ENCODE results near the gene MARCHF10.
A peak's percentile ranks its signal among the peaks of the same experiment; 100 is the strongest.

MARCHF10 gene

GRCh38 chr17:62674363-62674739, 133.8 kb downstream of the MARCHF10 start:
- no peak for DNase-seq
- Histone ChIP-seq H3K27me3 (no peaks in the 10 kb centered on the region), H3K27ac (no peak overlapping the region), H3K4me1 (peaks cover 0 to 15% (median 0%) of the 10 kb centered on the region in 4 donors), H3K9me3 (no peaks in the 10 kb centered on the region), H3K4me3 (no peak overlapping the region), H3K36me3 (peaks cover 0 to 38% (median 12%) of the 10 kb centered on the region in 3 donors)
- TF ChIP-seq, protein P1, sequence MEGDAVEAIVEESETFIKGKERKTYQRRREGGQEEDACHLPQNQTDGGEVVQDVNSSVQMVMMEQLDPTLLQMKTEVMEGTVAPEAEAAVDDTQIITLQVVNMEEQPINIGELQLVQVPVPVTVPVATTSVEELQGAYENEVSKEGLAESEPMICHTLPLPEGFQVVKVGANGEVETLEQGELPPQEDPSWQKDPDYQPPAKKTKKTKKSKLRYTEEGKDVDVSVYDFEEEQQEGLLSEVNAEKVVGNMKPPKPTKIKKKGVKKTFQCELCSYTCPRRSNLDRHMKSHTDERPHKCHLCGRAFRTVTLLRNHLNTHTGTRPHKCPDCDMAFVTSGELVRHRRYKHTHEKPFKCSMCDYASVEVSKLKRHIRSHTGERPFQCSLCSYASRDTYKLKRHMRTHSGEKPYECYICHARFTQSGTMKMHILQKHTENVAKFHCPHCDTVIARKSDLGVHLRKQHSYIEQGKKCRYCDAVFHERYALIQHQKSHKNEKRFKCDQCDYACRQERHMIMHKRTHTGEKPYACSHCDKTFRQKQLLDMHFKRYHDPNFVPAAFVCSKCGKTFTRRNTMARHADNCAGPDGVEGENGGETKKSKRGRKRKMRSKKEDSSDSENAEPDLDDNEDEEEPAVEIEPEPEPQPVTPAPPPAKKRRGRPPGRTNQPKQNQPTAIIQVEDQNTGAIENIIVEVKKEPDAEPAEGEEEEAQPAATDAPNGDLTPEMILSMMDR (IDR thresholded peaks at IDR 0.05) = no peak
- intact Hi-C loops (cut with DNase I; ENCODE audit: low total_unique reads) = no loop called here

- H3K27ac ChIP-seq = no peak overlapping the region
- intact Hi-C loops (cut with DNase I; ENCODE audit: low total_unique reads) = no loop called here
- TF ChIP-seq, protein P1 (IDR thresholded peaks at IDR 0.05) = no peak
- H3K4me1 ChIP-seq = peaks cover 0 to 15% (median 0%) of the 10 kb centered on the region in 4 donors
- no peak for DNase-seq
- H3K4me3 ChIP-seq = no peak overlapping the region
- peaks cover 0 to 38% (median 12%) of the 10 kb centered on the region in 3 donors for H3K36me3 ChIP-seq
- H3K27me3 ChIP-seq = no peaks in the 10 kb centered on the region
- no peaks in the 10 kb centered on the region for H3K9me3 ChIP-seq
Observed at GRCh38 chr17:62673614-62674362, 134.3 kb downstream of the MARCHF10 start.

DNA sequence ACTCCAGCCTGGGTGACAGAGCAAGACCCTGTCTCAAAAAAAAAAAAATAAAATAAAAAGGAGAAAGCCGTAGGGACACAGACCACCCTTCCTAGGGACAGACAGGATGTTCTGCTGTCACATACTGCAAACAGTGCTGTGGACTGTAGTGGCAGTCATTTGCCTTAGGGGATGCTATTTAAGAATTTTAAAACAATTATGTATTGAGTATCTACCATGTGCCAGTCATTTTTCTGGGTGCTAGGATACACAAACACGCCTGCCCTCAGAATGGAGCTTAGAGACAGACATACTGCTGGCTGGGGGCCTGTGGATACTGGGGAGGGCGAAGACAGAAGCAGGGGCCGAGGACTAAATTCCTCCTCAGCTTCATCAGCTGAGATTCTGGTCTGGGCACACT, 135.2 kb downstream of the MARCHF10 start:
- DNase-seq = no peak
- Histone ChIP-seq H3K9me3 (no peaks in the 10 kb centered on the region), H3K27me3 (no peaks in the 10 kb centered on the region), H3K4me1 (peaks cover 0 to 15% (median 0%) of the 10 kb centered on the region in 4 donors), H3K27ac (no peak overlapping the region), H3K36me3 (peaks cover 0 to 30% (median 12%) of the 10 kb centered on the region in 3 donors), H3K4me3 (no peak overlapping the region)
- TF ChIP-seq, protein P1 (IDR thresholded peaks at IDR 0.05) = no peak
- intact Hi-C loops (cut with DNase I; ENCODE audit: low total_unique reads) = no loop called here

DNA sequence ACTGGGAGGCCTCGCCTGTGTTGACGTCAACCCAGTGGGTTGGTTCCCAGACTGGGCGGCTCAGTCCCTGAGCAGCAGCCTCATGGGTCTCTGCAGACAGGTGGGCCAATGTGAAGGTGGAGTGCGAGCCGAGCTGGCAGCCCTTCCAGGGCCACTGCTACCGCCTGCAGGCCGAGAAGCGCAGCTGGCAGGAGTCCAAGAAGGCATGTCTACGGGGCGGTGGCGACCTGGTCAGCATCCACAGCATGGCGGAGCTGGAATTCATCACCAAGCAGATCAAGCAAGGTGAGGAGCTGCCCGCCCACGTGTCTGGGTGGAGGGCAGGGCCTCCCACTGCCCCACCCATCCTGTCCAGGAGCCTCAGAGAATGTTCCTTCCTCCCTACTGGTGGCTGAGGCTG, 136.6 kb downstream of the MARCHF10 start:
- DNase-seq = no peak
- no peaks in the 10 kb centered on the region for H3K9me3 ChIP-seq
- H3K27ac ChIP-seq = no peak overlapping the region
- H3K27me3 ChIP-seq = no peaks in the 10 kb centered on the region
- peaks cover 0 to 15% (median 0%) of the 10 kb centered on the region in 4 donors for H3K4me1 ChIP-seq
- peaks cover 0 to 34% (median 21%) of the 10 kb centered on the region in 3 donors for H3K36me3 ChIP-seq
- no peak overlapping the region for H3K4me3 ChIP-seq
- TF ChIP-seq, protein P1 (IDR thresholded peaks at IDR 0.05) = no peak
- intact Hi-C loops (cut with DNase I; ENCODE audit: low total_unique reads) = no loop called here

DNA sequence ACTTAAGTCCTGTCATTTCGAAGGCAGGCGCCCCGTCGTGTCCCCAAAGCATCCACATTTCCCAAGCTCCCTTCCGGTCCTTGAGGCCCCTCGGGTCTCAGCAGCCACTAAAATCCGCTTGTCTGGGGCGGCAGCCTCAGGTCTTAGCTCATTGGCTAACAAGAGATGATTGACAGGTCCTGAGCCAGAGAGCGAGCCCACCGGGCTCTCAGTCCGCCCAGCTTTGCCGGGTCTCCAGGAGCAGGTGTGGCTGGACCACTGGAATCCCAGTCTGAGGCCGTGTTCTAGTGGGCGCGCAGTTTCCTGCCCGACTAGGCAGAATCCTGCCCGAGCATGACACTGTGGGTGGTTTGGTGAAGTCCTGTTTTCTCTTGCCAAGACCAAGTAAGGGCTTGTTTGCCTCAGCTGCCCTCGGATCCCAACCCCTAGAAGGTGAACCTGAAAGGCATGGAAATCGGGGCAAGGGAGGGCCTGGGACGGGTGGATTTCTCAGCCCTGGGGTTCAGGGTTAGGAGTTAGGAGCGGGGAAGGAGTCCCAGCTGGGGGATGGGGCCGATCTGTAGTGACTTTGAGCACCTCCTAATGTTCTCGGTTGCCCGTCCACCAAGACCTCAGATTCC, 137.8 kb downstream of the MARCHF10 start:
- H3K27ac ChIP-seq = no peak overlapping the region
- intact Hi-C loops (cut with DNase I; ENCODE audit: low total_unique reads) = no loop called here
- TF ChIP-seq, protein P1 (IDR thresholded peaks at IDR 0.05) = no peak

More for the DNA sequence above, 137.8 kb downstream of the MARCHF10 start:
- Histone ChIP-seq H3K36me3 (peaks cover 0 to 31% (median 13%) of the 10 kb centered on the region in 3 donors), H3K4me3 (no peak overlapping the region), H3K27me3 (no peaks in the 10 kb centered on the region), H3K9me3 (no peaks in the 10 kb centered on the region), H3K4me1 (peaks cover 0 to 14% (median 0%) of the 10 kb centered on the region in 4 donors)
- peak in 1 of 2 donors; percentile 42 for DNase-seq

All from tibial artery (tissue), 4 donors.